OCI-LY1 (cell line): ENCODE measurements around the gene ABCB10.
"Not testable (repeated sequence)": the region's sequence is repeated elsewhere in the genome, so short reads cannot be mapped to it uniquely, and the experiment has no call there.

ENCODE experiments used
- H2AFZ ChIP-seq: fragments of 200-600 bp; sonication (generic), shearing (Covaris generic); 2 replicates; pipeline ENCODE4 v1.6.0; 2014; ENCODE audit warnings: antibody characterized with exemption, mild to moderate bottlenecking, low read length
- H3F3A ChIP-seq: fragments of 200-600 bp; sonication (generic), shearing (Covaris generic); 2 replicates; pipeline ENCODE4 v1.6.0; 2014; ENCODE audit warnings: mild to moderate bottlenecking, antibody characterized with exemption, low read length, moderate library complexity; ENCODE audit not compliant: insufficient read depth
- H3K27ac ChIP-seq: fragments of 200-600 bp; sonication (generic); 2 replicates; pipeline ENCODE4 v1.5.1; 2014; ENCODE audit warnings: low read length, mixed run types, mild to moderate bottlenecking, low read depth; ENCODE audit not compliant: poor library complexity, severe bottlenecking
- H3K27me3 ChIP-seq: fragments of 200-600 bp; sonication (generic); 2 replicates; pipeline ENCODE4 v1.6.0; 2014; ENCODE audit warnings: antibody characterized with exemption, mild to moderate bottlenecking, low read length, moderate library complexity; ENCODE audit not compliant: insufficient read depth
- H3K36me3 ChIP-seq: fragments of 200-600 bp; sonication (generic); 2 replicates; pipeline ENCODE4 v1.6.1; 2014; ENCODE audit warnings: mild to moderate bottlenecking, antibody characterized with exemption, low read length, moderate library complexity, mixed read lengths; ENCODE audit not compliant: insufficient read depth
- H3K4me1 ChIP-seq: fragments of 200-600 bp; sonication (generic); 2 replicates; pipeline ENCODE4 v1.5.1; 2014; ENCODE audit warnings: mild to moderate bottlenecking, low read length, moderate library complexity; ENCODE audit not compliant: insufficient read depth, severe bottlenecking
- H3K4me2 ChIP-seq: fragments of 200-600 bp; sonication (generic), shearing (Covaris generic); 2 replicates; pipeline ENCODE4 v1.6.1; 2014; ENCODE audit warnings: low read length
- H3K4me3 ChIP-seq: fragments of 200-600 bp; sonication (generic); 2 replicates; pipeline ENCODE4 v1.5.1; 2014; ENCODE audit warnings: low read length, low read depth, mild to moderate bottlenecking, mixed read lengths; ENCODE audit not compliant: poor library complexity, severe bottlenecking
- H3K79me2 ChIP-seq: fragments of 200-600 bp; shearing (Covaris generic); 2 replicates; pipeline ENCODE4 v1.6.1; 2016; ENCODE audit warnings: mixed run types, low read length, mixed read lengths; ENCODE audit not compliant: insufficient read depth
- H3K9ac ChIP-seq: fragments of 200-600 bp; sonication (generic), shearing (Covaris generic); 2 replicates; pipeline ENCODE4 v1.6.1; 2014; ENCODE audit warnings: mild to moderate bottlenecking, low read length, mixed read lengths
- H3K9me2 ChIP-seq: fragments of 200-600 bp; sonication (generic), shearing (Covaris generic); 2 replicates; pipeline ENCODE4 v1.6.1; 2014; ENCODE audit warnings: low read depth, mild to moderate bottlenecking, low read length, mixed read lengths
- H3K9me3 ChIP-seq: fragments of 200-600 bp; shearing (Covaris generic); 2 replicates; pipeline ENCODE4 v1.6.1; 2014; ENCODE audit warnings: low read length, mixed read lengths
- H4K20me1 ChIP-seq: fragments of 200-600 bp; sonication (generic), shearing (Covaris generic); 2 replicates; pipeline ENCODE4 v1.6.0; 2016; ENCODE audit warnings: mild to moderate bottlenecking, low read length; ENCODE audit not compliant: insufficient read depth
- CTCF ChIP-seq: fragments of 200-600 bp; sonication (generic), shearing (Covaris generic); IDR thresholded peaks from 2 replicates; pipeline ENCODE4 v1.5.1; 2017; ENCODE audit warnings: mild to moderate bottlenecking, antibody characterized with exemption, low read length, moderate library complexity, mixed read lengths
- EZH2 ChIP-seq: fragments of 200-600 bp; sonication (generic), shearing (Covaris generic); IDR thresholded peaks from 2 replicates; pipeline ENCODE4 v1.8.0; 2017; ENCODE audit warnings: borderline replicate concordance, mixed run types, mild to moderate bottlenecking, antibody characterized with exemption, low read length, moderate library complexity, mixed read lengths

The ABCB10 gene

DNA sequence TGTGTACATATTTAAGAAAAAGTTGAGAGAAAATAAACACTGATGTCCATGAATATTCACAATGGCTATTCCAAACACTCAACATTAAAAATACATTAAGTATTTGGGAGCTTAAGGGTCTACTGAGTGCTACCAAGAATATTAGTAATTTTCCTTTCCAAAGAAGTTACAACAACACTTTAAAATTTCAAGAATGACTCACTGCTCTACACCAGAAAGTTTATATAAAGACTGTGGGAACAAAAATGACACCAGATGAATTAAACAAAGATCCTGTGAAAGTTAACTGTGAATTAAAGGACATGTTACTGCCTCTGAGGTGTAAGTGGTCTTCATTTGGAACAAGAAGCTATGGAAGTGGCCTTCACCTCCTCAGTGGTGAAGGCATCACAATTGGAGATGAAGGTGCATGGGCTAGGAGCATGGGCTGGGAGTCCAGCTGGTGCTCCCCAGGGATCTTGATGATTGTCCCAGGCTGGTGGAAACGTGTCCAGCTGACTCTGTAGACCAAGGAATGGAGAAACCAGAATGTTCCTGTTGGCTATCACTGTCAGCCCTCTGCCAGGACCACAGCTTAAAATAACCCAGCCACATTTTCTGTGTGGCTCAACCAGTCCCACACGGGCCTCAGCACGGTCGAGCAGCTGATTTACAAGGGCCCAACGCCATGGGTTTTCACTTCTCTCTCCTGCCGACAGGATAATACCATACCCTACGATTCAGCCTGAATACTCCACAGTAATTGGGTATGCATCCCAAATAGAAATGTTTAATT, 38.6 kb upstream of the ABCB10 start:
- Histone ChIP-seq H4K20me1 (no peaks in the 10 kb centered on the region), H3K4me3 (no peak overlapping the region), H3K36me3 (peaks cover 71% of the 10 kb centered on the region), H3K79me2 (no peaks in the 10 kb centered on the region; the same call in 1 of the 2 replicates), H3K27me3 (no peaks in the 10 kb centered on the region), H3F3A (no peaks in the 10 kb centered on the region), H3K27ac (no peak overlapping the region), H3K9me2 (no peaks in the 10 kb centered on the region), H3K4me1 (no peaks in the 10 kb centered on the region), H3K9ac (no peak overlapping the region), H3K9me3 (no peaks in the 10 kb centered on the region), H3K4me2 (no peak overlapping the region), H2AFZ (no peak overlapping the region)
- TF ChIP-seq EZH2 = no peak
- TF ChIP-seq CTCF = no peak

DNA sequence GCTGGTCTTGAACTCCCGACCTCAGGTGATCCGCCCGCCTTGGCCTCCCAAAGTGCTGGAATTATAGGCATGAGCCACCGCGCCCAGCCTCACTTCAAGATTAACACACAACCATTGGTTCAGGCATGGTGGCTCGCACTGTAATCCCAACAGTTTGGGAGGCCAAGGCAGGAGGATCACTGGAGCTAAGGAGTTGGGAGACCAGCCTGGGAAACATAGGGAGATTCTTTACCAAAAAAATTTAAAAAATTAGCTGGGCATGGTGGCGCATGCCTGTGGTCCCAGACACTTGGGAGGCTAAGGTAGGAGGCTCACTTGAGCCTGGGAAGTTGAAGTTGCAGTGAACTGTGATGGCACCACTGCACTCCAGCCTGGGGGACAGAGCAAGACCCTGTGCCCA, 37.4 kb upstream of the ABCB10 start:
- not testable (repeated sequence) for H3K9ac ChIP-seq, H3K4me2 ChIP-seq, H3F3A ChIP-seq, H3K4me1 ChIP-seq, H2AFZ ChIP-seq, H4K20me1 ChIP-seq, H3K9me3 ChIP-seq, H3K27ac ChIP-seq, H3K27me3 ChIP-seq, H3K9me2 ChIP-seq, H3K4me3 ChIP-seq, H3K79me2 ChIP-seq
- H3K36me3 ChIP-seq = peaks cover 59% of the 10 kb centered on the region

DNA sequence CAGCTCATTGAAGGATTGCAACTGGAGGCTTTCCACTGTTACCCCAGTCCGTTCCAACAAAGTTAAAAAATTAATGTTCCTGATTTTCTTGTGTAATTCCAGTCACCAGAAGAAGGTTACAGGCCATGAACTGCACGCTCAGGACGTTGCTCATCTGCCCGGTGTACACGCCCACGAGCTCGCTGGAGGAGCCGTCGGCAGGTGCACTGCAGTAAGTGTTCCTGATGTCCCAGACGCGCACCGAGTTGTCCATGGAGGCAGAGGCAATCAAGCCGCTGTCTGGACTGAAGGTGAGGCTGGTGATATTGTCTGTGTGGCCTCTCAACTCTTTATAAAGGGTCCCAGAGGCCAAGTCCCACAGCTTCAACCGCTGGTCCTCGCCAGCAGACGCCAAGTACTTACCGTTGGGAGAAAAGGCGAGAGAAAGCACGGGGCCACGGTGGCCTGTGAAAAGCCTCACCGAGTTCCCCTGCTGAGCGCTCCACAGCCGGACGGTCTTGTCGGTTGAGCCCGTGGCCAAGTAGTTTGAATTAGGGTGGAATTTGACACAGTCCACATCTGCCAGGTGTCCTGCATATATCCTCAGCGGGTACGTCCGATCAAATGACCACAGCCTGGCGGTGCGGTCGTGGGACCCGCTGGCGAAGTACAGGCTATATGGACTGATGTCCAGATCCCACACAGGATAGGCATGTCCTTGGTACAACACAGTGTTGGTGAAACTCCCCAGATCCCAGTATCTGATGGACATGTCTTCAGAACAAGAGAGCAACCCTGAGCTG, 35.9 kb upstream of the ABCB10 start:
- Histone ChIP-seq H3K27me3 (no peaks in the 10 kb centered on the region), H3K4me2 (no peak overlapping the region), H2AFZ (no peak overlapping the region), H3K4me3 (no peak overlapping the region), H3K27ac (no peak overlapping the region), H3K9ac (no peak overlapping the region), H4K20me1 (no peaks in the 10 kb centered on the region), H3K79me2 (no peaks in the 10 kb centered on the region; the same call in 1 of the 2 replicates), H3K36me3 (peaks cover 45% of the 10 kb centered on the region; the same call in 1 of the 2 replicates), H3F3A (no peaks in the 10 kb centered on the region), H3K9me2 (no peaks in the 10 kb centered on the region), H3K9me3 (no peaks in the 10 kb centered on the region), H3K4me1 (no peaks in the 10 kb centered on the region)
- TF ChIP-seq EZH2 (no peak), CTCF (no peak)
